ENCODE results near the gene SDR42E2.
"Not testable (repeated sequence)": the region's sequence is repeated elsewhere in the genome, so short reads cannot be mapped to it uniquely, and the experiment has no call there.

The SDR42E2 gene

DNA sequence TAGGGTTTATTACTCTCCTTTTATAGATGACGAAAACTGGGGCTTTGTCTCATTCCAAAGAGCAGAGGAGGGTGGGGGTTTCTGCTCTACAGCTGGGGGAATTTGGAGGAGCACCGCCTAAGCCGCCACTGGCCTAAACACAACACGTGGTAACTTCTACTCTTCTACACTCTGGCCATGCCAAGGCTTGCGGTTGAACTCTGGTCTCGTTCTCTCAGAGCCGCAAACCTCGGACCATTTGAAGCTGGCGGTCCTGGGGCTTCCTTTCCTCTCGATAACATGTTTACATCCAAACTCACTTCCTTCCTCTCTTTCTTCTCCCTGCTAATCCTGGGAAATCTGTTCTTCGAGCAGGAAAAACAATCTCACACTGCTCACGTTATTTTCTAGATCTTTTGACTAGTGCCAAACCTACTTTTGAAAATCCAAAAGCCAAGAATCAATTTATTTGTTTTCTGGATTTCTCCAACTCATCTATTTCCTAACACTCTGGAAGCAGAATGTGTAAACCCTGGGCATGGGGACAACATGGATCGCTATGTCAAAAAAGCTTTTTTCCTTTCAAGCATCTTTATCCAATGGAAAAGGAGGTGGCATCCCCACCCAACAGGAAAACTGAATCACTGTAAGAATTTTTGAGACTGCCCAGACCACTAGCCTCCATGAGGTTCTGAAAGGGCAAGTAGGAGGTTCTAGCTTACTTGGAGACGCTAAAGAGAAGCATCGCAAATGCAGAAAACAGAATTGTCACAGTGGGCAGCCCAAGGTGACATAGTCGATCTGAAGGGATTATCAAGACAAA is 30.2 kb downstream of the SDR42E2 start:
- peak; percentile 56 to 63 for DNase-seq

DNA sequence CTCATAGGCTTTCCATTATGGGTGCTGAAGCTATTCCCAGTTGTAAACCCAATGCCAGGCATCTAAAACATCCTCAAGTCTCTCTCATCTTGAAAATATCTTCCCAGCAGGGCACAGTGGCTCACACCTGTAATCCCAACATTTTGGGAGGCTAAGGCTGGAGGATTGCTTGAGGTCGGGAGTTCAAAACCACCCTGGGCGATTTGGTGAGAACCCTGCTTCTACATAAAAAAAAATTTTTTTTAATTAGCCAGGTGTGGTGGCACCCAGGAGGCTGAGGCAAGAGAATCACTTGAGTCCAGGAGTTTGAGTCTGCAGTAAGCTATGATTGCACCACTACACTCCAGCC is 30.7 kb downstream of the SDR42E2 start:
- no peak for DNase-seq

DNA sequence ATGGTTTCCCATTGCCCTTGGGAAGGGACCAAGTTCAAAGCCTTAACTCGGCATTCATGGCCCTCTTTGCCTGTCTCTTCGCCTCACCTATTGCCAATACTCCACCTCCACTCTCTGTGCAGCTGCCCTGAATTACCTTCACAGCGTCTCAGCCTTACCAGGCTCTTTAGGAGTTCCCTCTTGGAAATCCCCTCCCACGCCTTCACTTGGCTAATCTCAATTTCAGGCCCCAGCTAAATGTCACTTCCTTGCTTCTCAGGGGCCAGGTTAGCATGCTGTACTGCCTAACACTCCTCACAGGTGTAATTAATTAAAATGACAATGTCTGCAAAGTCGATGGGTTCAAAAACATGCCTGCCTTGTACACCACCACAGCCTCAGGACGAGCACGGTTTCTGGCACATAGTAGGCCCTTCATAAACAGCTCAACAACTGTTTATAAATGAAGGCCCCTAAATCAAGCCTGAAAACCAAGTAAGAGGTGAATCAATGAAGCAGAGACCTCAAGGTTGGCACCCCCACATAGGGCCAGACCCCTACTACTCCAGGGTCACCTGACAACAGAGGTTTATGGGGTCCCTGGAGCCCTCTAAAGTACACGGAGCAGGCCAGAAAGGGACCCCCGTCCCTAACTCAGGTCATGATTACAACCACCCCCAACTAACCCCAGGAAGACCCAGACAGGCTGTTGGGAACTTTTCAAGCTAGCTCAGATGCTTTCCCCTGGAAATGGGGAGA is 32.6 kb downstream of the SDR42E2 start:
- no peak for DNase-seq

DNA sequence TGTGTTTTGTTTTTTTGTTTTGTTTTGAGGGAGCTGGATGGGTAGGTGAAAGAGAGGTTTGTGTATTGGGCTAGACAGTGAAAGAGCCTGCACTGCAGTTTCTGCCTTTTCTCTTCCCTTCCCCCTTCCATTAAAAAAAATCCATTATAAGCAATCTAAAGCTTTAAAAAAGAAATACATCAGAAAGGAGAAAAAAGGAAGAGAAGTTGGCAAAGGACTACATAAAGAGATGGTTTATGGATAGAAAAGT is 33.1 kb downstream of the SDR42E2 start:
- no peak for DNase-seq

DNA sequence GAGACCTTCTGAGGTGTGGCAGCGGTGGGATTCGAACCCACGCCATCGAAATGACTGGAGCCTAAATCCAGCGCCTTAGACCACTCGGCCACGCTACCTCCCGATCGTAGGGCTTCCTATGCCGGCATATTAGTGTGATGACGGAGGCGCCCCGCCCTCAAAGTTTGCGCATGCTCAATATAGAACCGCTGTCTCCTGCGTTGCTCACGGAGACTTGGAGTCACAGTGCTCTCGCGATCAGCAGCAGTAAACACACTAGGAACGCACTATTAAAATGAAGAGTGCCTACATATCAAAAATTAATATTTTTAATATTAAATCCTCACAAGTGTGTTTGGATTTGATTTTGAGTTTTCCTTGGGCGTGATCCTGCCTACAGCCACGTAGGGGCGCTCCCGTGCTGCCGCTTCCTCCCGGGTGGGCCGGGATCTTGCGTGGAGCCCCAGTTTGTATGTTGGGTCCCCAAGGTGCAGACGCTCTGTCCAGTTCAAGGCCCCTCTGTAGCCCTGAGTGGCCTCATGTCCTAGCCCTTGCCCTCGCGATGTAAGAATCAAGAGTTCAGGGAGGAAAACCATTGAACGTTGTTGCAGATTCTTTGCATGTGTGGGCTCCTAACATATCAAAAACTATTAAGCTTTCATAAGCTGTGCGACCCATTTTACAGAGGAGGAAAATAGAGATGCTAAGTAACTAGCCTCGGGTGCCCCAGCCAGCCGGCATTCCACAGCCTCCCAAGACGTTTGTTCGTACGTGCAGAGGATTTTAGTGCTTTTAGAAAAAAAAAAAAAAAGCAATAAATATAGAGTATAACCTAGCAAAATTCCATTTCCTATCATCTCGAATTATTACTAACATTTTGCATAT is 33.6 kb downstream of the SDR42E2 start:
- DNase-seq = peak; percentile 84 to 90

GRCh38 chr16:22196559-22197168 is 34.4 kb downstream of the SDR42E2 start:
- DNase-seq = not testable (repeated sequence)

DNA sequence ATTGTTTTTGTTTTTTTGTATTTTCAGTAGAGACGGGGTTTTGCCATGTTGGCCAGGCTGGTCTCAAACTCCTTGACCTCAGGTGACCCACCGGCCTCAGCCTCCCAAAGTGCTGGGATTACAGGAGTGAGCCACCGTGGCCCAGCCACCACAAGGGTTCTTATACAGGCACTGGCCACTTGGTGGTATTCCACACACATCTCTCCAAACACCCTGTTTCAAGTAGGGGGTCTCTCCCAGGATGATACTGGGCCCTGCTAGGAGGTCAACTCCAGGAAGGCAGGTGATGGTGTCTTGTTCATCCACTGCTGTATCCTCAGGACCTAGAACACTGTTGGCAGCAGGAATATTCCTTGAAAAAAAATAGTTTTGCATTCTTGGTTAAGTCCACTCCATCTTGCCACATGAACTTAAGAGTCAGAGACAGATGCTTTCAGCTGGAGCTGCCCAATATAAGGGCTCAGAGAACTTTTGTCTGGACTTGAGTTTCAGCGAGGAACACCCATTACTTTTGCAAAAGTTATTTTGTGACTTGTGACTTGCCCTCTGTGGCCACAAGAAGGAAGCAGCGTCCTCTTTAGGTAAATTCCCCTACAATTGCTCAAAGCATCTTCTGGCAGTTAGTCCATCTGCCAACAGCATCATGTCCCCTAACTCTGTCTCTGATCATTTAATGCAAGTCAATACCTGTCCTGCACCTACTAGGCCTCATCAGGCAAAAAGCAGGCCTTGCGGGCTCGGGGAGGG is 36.4 kb downstream of the SDR42E2 start:
- DNase-seq = no peak

- DNase-seq = no peak
These were observed 39.9 kb downstream of the SDR42E2 start for GRCh38 chr16:22202261-22202637.

DNA sequence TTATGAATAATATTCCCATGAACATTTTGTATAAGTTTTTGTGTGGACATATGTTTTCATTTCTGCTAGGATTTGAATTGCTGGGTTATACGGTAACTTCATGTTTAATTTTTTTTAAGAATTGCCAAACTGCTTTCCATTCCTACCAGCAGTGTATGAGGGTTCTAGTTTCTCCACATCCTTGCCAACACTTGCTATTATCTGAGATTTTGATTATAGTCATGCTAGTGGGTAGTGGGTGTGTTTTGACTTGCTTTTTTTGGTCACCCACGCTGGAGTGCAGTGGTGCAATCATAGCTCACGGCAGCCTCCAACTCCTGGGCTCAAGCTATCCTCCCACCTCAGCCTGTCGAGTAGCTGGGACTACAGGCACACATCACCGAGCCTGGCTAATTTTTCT is 40.8 kb downstream of the SDR42E2 start:
- DNase-seq = no peak

DNA sequence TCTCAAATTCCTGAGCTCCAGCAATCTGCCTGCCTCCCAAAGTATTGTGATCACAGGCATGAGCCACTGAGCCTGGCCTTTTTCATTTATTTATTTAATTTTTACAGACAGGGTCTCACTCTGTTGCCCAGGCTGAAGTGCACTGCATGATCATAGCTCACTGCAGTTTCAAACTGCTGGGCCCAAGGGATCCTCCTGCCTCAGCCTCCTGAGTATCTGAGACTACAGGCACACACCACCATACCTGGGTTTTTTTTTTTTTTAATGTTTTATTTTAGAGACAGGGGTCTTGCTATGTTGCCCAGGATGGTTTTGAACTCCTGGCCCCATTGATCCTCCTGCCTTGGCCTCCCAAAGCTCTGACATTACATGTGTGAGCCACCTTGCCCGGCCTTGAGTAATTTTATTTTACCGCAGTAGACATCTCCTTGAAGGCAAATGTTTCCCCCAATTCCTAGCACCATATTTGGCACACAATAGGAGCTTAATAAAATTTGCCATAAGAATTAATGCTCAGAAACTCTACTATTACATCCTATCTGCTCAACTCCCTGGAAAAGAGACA is 41.9 kb downstream of the SDR42E2 start:
- DNase-seq = no peak

GRCh38 chr16:22205577-22206012 is 43.3 kb downstream of the SDR42E2 start:
- no peak for DNase-seq

- peak; percentile 79 to 80 for DNase-seq
These were observed 43.9 kb downstream of the SDR42E2 start, which contains the start of gene EEF2K for GRCh38 chr16:22206013-22206841. Gene EEF2K, plus strand, starts transcription at chr16:22206278. Its CDS starts 19,452 bp downstream, at chr16:22225730.

- DNase-seq = peak; percentile 63 to 64
These were observed 44.8 kb downstream of the SDR42E2 start for GRCh38 chr16:22206842-22207714.

DNA sequence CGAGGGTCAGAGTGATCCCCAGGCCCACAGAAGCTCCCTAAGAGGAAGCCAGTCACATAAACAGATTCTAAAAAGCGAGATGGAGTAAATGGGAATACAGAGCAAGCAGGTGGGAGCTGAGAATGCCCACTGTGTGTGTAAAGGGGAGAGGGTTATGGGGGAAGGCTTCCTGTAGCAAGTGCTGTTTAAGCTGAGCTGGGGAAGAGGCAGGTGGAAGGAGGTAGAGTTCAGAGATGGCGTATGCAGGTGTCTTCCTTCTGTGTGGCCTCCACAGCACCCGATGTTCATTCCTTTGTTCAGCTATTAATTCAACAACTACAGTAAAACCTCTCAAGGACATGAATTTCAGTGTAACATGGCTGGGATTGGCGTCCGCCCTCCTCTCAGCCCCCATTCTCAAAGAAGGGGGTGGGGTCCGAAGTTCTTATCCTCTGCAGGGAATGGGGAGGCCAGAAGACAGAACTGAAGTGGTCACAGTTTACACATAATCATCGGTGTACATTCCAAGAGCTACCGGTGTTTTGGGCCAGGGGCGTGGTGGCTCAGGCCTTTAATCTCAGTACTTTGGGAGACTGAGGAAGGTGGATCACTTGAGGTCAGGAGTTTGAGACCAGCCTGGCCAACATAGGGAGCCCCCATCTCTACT is 45.5 kb downstream of the SDR42E2 start:
- DNase-seq = no peak

DNA sequence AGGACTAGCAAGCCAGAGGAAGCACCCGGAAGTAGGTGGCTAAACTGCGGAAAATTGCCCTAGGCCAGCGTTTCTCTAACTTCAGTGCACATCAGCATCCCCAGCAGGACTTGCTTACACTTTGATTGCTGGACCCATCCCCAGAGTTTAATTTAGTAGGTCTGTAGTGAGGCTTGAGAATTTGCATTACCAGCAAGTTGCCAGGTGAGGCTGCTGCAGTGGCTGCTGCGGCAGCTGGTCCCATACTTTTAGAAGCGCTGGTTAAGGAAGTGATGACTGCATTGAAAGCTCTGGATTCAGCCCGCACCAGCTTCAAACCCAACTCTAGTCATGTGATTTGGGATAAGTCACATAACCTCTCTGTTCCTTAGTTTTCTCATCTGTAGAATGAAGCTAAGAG is 48.0 kb downstream of the SDR42E2 start:
- DNase-seq = no peak

DNA sequence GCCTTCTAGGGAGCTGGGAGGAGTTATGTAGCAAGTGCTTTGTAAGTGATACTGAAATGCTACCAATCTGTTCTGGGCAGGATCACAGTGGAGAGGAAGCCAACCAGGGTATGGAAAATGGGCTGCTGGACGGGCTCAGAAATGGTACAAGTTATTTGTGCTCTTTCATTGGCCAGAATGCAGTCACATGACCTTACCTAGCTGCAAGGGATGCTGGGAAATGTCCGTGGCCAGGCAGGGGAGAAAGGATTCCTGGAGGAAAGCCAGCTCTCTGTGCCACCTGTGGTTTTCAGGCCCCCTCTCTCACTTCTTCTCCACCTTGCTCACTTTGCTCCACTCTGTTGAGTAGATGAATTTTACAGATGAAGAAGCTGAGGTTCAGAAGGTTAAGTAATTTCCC is 48.5 kb downstream of the SDR42E2 start:
- DNase-seq = no peak

DNA sequence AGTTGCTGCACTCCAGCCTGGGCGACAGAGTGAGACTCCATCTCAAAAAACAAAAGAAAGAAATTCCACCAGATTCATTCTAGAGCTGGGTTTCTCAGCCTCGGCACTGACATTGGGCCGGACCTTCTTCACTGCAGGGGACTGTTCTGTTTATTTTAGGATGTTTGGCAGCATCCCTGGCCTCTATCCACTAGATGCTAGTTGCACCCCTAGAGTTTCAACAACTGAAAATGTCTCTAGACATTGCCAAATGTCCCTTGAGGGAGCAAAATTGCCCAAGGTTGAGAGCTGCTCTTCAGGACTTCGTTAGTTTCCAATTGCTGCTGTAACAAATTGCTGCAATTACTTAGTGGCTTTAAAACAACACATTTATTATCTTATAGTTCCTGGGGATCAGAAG is 50.9 kb downstream of the SDR42E2 start:
- no peak for DNase-seq

GRCh38 chr16:22213801-22214200 is 51.5 kb downstream of the SDR42E2 start:
- DNase-seq = no peak

GRCh38 chr16:22214402-22214801 is 52.1 kb downstream of the SDR42E2 start:
- no peak for DNase-seq

DNA sequence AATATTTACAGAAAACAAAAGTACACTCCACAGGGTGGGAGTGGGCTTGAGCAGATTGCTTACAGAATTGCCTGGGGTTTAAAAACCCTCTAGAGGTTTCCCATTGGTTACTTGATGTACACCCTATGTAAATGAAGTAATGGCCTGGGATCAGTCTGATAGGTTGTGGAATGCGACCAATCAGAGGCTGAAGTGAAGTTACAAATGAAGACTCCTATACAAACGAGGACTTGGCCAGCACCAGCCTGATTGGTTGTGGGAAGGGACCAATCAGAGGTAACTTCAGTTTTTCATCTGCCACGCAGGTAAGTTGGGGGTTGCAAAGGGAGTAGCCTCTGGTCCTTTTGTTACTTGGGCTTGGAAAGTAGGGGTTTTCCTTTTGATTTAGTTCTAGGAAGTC is 52.6 kb downstream of the SDR42E2 start:
- no peak for DNase-seq
